GM19324 (cell line): ENCODE measurements around the gene MYORG.

Experiments used
- ATAC-seq: cut with Tn5 transposase; IDR thresholded peaks from one replicate; pipeline ENCODE4 v1.9.1; 2021; ENCODE audit warnings: mild to moderate bottlenecking, moderate library complexity; ENCODE audit not compliant: unreplicated experiment, low FRiP score

MYORG gene

GRCh38 chr9:34376596-34377403 is at the start of gene MYORG:
Gene MYORG (minus strand): TSS chr9:34376898. CDS start chr9:34372943, 3,955 bp downstream.
- peak; percentile 89 for ATAC-seq

DNA sequence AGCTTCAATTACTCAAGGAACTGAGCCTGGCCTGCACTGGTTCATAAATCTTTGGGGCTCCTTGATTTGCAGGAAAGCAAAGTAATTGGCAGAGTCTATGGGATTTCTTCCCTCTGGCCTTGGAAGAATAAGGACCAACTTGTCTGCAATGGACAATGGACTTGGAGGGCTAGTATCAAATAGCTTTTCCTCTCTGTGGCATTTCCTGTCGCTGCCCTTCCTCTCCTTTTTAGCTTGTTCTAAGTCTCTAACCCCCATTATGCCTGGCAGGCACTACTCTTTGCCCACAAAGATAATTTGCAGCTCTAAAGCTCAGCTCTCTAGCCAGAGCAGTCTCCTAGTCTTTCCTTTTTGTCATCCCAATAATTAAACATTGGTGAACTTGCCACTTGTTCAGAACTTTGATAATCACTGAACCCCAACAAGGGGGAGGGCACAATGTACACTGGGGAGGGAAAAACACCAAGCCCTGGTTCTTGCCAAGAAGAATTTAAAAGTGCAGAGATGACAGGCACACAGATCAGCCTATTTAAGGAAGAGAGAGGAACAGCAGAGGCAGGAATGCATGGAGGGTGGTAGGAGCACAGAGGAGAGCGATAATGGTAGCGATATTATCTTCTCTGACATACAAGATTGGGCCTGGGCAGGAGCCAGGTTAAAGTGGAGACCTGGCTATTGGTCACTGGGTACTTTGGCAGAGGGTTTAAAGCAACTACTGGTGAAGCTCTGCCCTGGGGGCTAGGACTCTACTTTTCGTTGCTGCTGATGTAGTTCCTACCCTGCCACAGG is 43.2 kb upstream of the MYORG start:
- ATAC-seq = no peak

- no peak for ATAC-seq
Measured at GRCh38 chr9:34417734-34418133, 41.0 kb upstream of the MYORG start.

DNA sequence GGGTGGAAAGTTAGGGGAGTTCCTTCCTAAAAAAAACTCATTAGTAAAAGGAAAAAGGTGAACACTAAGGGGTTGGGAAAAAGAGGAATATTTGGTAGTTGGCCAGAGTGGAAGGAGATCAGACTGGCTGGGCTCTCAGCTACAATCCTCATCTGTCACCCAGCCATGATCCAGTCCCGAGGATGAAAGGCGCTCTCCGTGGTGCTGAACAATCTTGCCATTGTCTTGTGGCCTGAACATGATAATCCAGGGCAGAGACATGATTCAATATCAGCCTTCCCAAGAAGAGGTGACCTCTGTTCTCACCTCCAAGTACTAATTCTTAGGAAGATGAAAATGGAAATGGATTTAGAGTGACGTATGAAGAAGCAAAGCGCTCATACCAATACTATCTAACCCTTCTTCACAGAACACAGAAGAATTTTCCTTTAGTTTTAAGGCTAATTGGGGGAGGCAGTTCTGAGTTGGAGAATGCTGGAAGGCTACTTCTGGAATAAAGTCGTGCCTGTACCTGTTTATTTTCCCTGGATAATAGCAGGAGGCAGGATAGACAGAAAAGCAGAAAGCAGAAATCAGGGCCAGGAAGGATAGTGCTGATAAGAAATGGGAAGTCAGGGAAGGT is 36.6 kb upstream of the MYORG start:
- no peak for ATAC-seq

DNA sequence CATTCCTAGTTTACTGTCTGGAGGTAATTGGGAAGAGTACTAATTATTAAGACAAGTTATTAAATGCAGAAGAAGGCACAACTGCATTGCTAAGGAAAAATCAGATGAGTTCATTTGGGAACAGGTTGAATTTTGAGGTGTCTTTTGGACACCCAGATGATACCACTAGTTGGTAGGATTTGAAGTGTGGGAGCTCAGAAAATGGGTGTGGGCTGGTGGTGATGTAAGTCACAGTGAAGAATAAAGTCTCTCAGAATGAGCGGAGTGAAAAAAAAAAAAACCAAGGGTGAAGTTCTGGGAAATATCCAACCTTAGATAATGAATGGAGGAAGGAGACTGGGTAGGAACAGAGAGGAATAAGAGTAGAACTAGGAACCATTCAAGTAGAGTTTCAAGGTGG is 35.6 kb upstream of the MYORG start:
- no peak for ATAC-seq

DNA sequence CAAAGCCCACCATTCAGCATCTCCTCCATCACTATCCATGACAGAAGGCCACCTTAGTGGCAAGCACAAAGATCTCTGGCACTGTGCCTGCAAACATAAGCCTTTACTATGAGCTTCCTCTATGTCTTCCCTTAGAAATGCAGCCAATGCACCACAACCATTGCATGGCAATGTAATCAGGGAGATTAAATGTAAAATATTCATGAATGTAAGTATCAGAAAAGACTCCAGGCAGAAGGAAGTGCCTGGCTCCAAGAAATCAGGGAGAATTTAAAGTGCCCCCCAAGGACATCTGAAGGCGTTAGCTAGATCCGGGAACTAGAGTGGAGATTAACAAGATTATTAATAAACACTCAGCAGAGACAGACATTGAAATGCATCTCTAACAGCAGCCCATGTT is 32.5 kb upstream of the MYORG start:
- ATAC-seq = no peak

GRCh38 chr9:34408173-34408572 is 31.5 kb upstream of the MYORG start:
- no peak for ATAC-seq

DNA sequence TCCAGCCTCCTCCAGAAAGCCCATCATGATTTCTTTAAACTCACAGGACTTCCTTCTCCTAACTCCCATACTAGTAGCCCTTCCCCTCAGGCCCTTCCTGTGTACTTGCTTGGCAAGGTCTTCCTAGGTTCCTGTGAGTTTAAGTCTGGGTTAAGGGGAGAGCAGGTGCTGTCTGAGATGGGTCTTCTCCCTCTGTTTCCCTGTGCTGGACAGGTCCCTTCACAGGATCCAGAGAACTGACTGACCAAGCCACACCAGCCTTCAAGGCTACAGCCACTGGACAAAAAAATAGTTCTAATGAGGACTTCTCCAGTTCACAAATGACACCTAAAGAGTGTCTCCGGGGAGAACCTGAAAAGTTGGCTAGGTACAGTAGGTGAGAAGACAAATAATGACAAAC is 29.5 kb upstream of the MYORG start:
- no peak for ATAC-seq

GRCh38 chr9:34405719-34406118 is 29.0 kb upstream of the MYORG start:
- no peak for ATAC-seq

DNA sequence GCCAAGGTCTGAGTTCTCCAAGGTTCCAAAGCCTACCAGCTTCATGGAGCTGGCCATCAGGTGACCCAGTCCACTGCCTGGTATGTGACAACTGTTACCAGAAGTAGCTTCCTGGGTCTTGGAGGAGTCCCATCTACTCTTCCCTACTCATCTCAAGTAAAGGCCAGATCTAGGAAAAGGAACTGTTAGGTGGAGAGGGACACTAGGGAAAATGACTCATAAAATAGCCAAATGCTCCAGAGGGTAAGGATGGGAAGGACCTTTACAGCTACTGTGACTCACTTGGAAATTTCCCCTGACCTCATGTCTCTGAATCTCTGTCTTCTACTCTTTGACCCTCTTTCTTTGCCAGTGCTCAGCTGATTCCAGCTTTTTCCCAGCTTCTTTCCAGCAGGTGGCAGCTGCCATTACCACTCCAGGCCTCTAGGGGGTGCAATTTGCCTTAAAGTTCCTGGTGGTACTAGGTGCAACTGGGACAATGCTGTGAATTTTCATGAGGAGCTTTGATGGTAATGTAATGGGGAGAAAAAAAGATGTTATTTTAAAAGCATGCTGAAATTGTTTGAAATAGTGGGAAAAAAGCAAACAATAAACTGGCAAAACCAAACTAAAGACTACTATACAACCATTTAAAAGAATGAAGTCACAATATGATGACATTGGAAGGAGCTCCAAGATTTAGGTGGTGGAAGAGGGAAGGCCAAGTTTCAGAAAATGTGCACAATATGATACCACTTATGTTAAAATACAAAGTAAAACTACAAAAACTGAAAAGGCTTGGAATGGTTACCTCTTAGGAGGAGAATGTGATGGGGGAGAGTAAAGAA is 27.1 kb upstream of the MYORG start:
- ATAC-seq = no peak

DNA sequence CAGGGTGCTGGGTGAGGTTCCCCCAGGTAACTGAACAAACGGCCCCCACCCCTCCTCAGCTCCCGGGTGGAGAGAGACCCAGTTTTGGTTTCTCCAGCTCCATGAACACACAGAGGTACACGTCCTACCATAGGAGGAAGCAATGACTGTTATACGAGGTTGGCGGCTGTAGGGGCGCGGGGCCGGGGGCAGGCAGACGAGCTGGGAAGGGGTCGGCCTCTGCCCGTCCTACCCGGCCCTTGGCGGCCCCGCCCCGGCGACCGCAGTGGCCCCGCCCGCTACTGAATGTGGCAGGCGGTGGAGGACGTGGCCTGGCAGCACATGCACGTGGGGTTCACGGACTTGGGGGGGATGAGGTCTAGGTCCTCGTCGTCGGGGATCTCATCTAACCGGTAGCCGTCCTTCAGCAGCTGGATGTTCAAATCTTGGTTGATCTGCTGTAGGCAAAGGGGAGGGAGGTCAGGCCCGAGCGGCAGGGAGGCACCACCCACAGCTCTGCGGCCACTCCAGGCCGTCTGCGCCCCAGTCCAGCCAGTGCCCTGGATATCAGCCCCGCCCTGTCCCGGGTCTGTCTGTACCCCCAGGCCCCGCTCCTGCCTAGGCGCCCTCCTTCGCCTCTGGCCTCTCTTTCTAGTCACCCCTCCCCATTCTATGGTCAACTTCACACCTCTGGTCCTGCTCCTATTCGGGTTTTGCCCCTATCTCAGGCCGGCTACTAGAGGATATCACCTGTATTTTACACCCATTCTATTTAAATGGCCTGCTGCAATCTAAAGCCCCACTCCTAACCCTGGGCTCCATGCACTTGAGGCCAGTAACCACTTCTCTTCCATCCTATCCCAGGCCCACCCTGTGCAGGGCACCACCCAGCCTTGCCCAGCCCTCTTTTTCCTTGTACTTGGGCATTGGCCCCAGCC is 24.2 kb upstream of the MYORG start:
- no peak for ATAC-seq

- ATAC-seq = no peak
Measured at GRCh38 chr9:34400275-34400674, 23.6 kb upstream of the MYORG start.

DNA sequence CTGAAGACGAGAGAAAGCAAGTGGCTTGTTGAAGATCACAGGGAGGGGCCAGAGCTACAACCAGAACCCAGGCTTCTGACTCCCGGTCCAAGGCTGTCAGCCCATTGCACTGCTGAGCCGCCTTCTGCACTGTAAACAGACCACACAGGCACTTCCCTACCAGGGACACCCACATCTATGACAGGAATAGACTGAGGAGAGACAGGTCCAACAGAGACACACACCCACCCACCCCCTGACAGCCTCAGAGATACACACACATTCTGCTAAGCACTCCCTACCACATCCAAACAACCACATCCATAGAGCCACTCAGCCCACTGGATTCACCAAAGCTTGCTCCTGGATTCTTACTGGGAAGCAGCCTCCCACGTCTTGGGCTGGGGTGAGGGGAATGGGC is 23.0 kb upstream of the MYORG start:
- no peak for ATAC-seq

DNA sequence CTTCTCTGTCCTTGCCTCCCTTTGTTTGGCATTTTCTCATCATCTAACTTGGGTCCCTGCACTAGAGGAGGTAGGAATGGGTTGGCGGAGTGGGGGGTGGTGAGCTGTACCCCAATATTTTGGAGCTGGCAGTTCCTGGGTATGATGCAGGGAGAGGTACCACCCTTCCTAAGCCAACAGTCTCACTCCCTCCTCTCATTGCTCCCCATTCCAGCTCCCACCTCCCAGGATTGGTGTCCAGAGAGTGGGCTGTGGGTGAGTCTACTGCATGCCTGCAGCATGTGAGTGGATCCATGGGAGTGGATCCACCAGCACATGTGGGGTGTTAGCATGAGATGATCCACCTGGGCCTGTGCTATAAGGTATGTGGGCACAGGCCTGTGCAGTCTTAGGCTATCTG is 22.2 kb upstream of the MYORG start:
- no peak for ATAC-seq

GRCh38 chr9:34396276-34397214 is 19.8 kb upstream of the MYORG start:
- ATAC-seq = no peak

DNA sequence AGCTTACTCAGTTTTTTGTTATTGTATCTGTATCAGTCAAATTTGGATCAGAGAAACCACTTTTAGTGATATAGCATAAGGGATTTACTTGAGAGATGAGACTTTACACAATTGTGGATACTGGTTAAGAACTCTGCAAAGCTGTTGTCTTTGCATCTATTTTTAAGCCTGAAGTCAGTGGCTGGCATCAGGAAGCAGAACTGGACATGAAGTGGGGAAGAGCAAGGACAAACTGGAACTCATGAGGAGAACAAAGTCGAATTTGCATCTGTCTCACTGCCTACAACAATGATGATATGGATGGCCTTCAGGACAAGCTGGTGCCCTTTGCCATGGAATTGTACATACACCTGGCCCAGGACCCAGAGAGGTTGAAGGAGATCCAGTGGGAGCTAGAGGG is 15.8 kb upstream of the MYORG start:
- no peak for ATAC-seq

- no peak for ATAC-seq
Measured at GRCh38 chr9:34387239-34387638, 10.5 kb upstream of the MYORG start.

GRCh38 chr9:34386656-34387055 is 10.0 kb upstream of the MYORG start:
- ATAC-seq = no peak
